Measurements from ENCODE around the gene CEP164.

Gene CEP164

GRCh38 chr11:117408356-117408755 lies 80.7 kb downstream of the CEP164 start:
- H3K4me3 ChIP-seq (ENCODE audit: low read length in 2 of 2) = no peak overlapping the region
- H3K27me3 ChIP-seq (ENCODE audit: control insufficient read depth in 2 of 2, insufficient read depth in 2 of 2, low read length in 2 of 2) = no peaks in the 10 kb centered on the region
- H3K9ac ChIP-seq (ENCODE audit: low read depth in 1 of 2, low read length in 2 of 2) = no peak overlapping the region
- H3K27ac ChIP-seq (ENCODE audit: low read depth in 2 of 2, low read length in 2 of 2) = no peak overlapping the region
- no peaks in the 10 kb centered on the region for H3K9me3 ChIP-seq (ENCODE audit: control insufficient read depth in 2 of 2, low read length in 2 of 2)
- H3K36me3 ChIP-seq (ENCODE audit: control insufficient read depth in 2 of 2, insufficient read depth in 2 of 2, low read length in 2 of 2) = peaks cover 14 to 15% of the 10 kb centered on the region in 2 donors
- no peaks in the 10 kb centered on the region for H3K4me1 ChIP-seq (ENCODE audit: control insufficient read depth in 2 of 2, insufficient read depth in 2 of 2, low read length in 2 of 2)

DNA sequence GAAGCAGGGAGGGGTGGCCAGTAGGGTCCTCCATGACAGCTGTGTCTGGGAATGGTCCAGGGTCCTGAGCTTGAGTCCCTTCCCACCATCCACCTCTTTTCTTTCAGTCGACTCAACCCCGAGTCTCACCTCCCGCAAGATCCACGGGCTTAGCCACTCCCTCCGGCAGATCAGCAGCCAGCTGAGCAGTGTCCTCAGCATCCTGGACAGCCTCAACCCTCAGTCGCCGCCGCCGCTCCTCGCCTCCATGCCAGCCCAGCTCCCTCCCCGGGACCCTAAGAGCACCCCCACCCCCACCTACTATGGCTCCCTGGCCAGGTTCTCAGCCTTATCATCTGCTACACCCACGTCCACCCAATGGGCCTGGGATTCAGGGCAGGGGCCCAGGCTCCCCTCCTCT lies 81.9 kb downstream of the CEP164 start:
- Histone ChIP-seq H3K4me1 (ENCODE audit: control insufficient read depth in 2 of 2, insufficient read depth in 2 of 2, low read length in 2 of 2) (no peaks in the 10 kb centered on the region), H3K36me3 (ENCODE audit: control insufficient read depth in 2 of 2, insufficient read depth in 2 of 2, low read length in 2 of 2) (peaks cover 14 to 15% of the 10 kb centered on the region in 2 donors), H3K27ac (ENCODE audit: low read depth in 2 of 2, low read length in 2 of 2) (no peak overlapping the region), H3K9ac (ENCODE audit: low read depth in 1 of 2, low read length in 2 of 2) (no peak overlapping the region), H3K4me3 (ENCODE audit: low read length in 2 of 2) (no peak overlapping the region), H3K9me3 (ENCODE audit: control insufficient read depth in 2 of 2, low read length in 2 of 2) (no peaks in the 10 kb centered on the region), H3K27me3 (ENCODE audit: control insufficient read depth in 2 of 2, insufficient read depth in 2 of 2, low read length in 2 of 2) (no peaks in the 10 kb centered on the region)

DNA sequence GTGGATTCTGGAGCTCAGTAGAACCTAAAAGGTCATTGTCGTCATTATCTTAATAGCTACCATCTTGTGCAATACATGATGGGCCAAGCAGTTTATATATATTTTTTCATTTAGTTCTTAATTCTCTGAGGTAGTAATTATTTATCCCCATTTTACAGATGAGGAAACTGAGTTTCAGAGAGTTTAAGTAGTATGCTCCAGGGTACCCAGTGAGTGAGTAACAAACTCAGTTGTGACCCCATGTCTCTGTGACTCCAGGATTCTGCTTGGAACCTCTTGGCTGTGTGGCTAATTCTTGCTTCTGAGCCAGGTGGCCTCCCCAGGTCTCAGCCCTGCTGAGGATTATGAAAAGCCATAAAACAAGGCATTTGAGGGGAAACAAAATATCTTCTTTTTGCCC lies 82.6 kb downstream of the CEP164 start:
- H3K9me3 ChIP-seq (ENCODE audit: control insufficient read depth in 2 of 2, low read length in 2 of 2) = no peaks in the 10 kb centered on the region
- no peaks in the 10 kb centered on the region for H3K27me3 ChIP-seq (ENCODE audit: control insufficient read depth in 2 of 2, insufficient read depth in 2 of 2, low read length in 2 of 2)
- no peaks in the 10 kb centered on the region for H3K4me1 ChIP-seq (ENCODE audit: control insufficient read depth in 2 of 2, insufficient read depth in 2 of 2, low read length in 2 of 2)
- peaks cover 13 to 15% of the 10 kb centered on the region in 2 donors for H3K36me3 ChIP-seq (ENCODE audit: control insufficient read depth in 2 of 2, insufficient read depth in 2 of 2, low read length in 2 of 2)
- no peak overlapping the region for H3K27ac ChIP-seq (ENCODE audit: low read depth in 2 of 2, low read length in 2 of 2)
- H3K4me3 ChIP-seq (ENCODE audit: low read length in 2 of 2) = no peak overlapping the region
- H3K9ac ChIP-seq (ENCODE audit: low read depth in 1 of 2, low read length in 2 of 2) = no peak overlapping the region

- no peaks in the 10 kb centered on the region for H3K4me1 ChIP-seq (ENCODE audit: control insufficient read depth in 2 of 2, insufficient read depth in 2 of 2, low read length in 2 of 2)
- peaks cover 10 to 13% of the 10 kb centered on the region in 2 donors for H3K36me3 ChIP-seq (ENCODE audit: control insufficient read depth in 2 of 2, insufficient read depth in 2 of 2, low read length in 2 of 2)
- H3K9ac ChIP-seq (ENCODE audit: low read depth in 1 of 2, low read length in 2 of 2) = no peak overlapping the region
- no peaks in the 10 kb centered on the region for H3K9me3 ChIP-seq (ENCODE audit: control insufficient read depth in 2 of 2, low read length in 2 of 2)
- H3K27ac ChIP-seq (ENCODE audit: low read depth in 2 of 2, low read length in 2 of 2) = no peak overlapping the region
- no peaks in the 10 kb centered on the region for H3K27me3 ChIP-seq (ENCODE audit: control insufficient read depth in 2 of 2, insufficient read depth in 2 of 2, low read length in 2 of 2)
- no peak overlapping the region for H3K4me3 ChIP-seq (ENCODE audit: low read length in 2 of 2)
Observed at GRCh38 chr11:117410861-117411710, 83.4 kb downstream of the CEP164 start.

DNA sequence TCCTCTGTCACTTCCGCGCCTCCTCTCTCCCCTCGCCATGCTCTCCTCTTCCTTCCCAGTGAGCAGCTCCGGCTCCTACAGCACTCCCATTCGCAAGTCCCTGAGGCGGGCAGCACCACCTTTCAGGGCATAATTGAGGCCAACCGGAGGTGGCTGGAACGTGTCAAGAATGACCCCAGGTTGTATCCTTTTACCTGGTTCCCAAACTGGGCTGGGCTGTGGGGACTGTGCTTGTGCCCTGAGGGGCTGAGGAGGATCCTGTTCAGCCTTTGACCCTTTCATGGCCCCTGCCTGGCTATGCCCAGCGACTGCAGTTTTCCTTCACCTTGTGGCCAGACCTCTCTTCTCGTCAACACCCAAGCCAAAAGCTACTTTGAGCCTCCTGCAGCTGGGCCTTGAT lies 84.1 kb downstream of the CEP164 start:
- H3K36me3 ChIP-seq (ENCODE audit: control insufficient read depth in 2 of 2, insufficient read depth in 2 of 2, low read length in 2 of 2) = peaks cover 10 to 13% of the 10 kb centered on the region in 2 donors
- no peak overlapping the region for H3K9ac ChIP-seq (ENCODE audit: low read depth in 1 of 2, low read length in 2 of 2)
- no peaks in the 10 kb centered on the region for H3K27me3 ChIP-seq (ENCODE audit: control insufficient read depth in 2 of 2, insufficient read depth in 2 of 2, low read length in 2 of 2)
- H3K9me3 ChIP-seq (ENCODE audit: control insufficient read depth in 2 of 2, low read length in 2 of 2) = no peaks in the 10 kb centered on the region
- no peak overlapping the region for H3K4me3 ChIP-seq (ENCODE audit: low read length in 2 of 2)
- H3K27ac ChIP-seq (ENCODE audit: low read depth in 2 of 2, low read length in 2 of 2) = no peak overlapping the region
- no peaks in the 10 kb centered on the region for H3K4me1 ChIP-seq (ENCODE audit: control insufficient read depth in 2 of 2, insufficient read depth in 2 of 2, low read length in 2 of 2)

GRCh38 chr11:117412176-117412575 lies 84.5 kb downstream of the CEP164 start:
- peaks cover 10 to 13% of the 10 kb centered on the region in 2 donors for H3K36me3 ChIP-seq (ENCODE audit: control insufficient read depth in 2 of 2, insufficient read depth in 2 of 2, low read length in 2 of 2)

GRCh38 chr11:117412653-117413275 lies 85.1 kb downstream of the CEP164 start:
- Histone ChIP-seq H3K9ac (ENCODE audit: low read depth in 1 of 2, low read length in 2 of 2) (no peak overlapping the region), H3K9me3 (ENCODE audit: control insufficient read depth in 2 of 2, low read length in 2 of 2) (no peaks in the 10 kb centered on the region), H3K27ac (ENCODE audit: low read depth in 2 of 2, low read length in 2 of 2) (no peak overlapping the region), H3K36me3 (ENCODE audit: control insufficient read depth in 2 of 2, insufficient read depth in 2 of 2, low read length in 2 of 2) (peaks cover 8 to 13% of the 10 kb centered on the region in 2 donors), H3K27me3 (ENCODE audit: control insufficient read depth in 2 of 2, insufficient read depth in 2 of 2, low read length in 2 of 2) (no peaks in the 10 kb centered on the region), H3K4me3 (ENCODE audit: low read length in 2 of 2) (no peak overlapping the region), H3K4me1 (ENCODE audit: control insufficient read depth in 2 of 2, insufficient read depth in 2 of 2, low read length in 2 of 2) (no peaks in the 10 kb centered on the region)

More at GRCh38 chr11:117412176-117412575, 84.5 kb downstream of the CEP164 start:
- Histone ChIP-seq H3K27me3 (ENCODE audit: control insufficient read depth in 2 of 2, insufficient read depth in 2 of 2, low read length in 2 of 2) (no peaks in the 10 kb centered on the region), H3K4me1 (ENCODE audit: control insufficient read depth in 2 of 2, insufficient read depth in 2 of 2, low read length in 2 of 2) (no peaks in the 10 kb centered on the region), H3K4me3 (ENCODE audit: low read length in 2 of 2) (no peak overlapping the region), H3K27ac (ENCODE audit: low read depth in 2 of 2, low read length in 2 of 2) (no peak overlapping the region), H3K9ac (ENCODE audit: low read depth in 1 of 2, low read length in 2 of 2) (no peak overlapping the region), H3K9me3 (ENCODE audit: control insufficient read depth in 2 of 2, low read length in 2 of 2) (no peaks in the 10 kb centered on the region)

DNA sequence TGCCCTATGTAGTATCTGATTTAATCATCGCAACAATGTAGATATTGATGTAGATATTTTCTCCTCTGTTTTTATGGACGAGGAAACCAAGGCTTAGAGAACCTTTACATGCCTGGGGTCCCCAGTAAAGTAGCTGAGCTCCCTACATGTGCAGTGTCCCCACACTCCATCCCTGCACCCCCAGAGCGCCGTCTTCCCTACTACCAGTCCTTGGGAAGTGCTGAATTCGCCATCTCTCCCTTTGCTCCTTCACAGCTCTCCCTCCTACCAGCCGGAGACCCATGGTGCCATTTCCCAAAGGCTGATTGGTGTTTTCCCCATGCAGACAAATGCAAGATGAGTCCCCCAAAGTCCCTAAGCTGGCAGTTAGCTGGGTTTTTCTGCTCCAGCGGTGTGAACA lies 86.0 kb downstream of the CEP164 start:
- no peak overlapping the region for H3K27ac ChIP-seq (ENCODE audit: low read depth in 2 of 2, low read length in 2 of 2)
- no peaks in the 10 kb centered on the region for H3K4me1 ChIP-seq (ENCODE audit: control insufficient read depth in 2 of 2, insufficient read depth in 2 of 2, low read length in 2 of 2)
- H3K27me3 ChIP-seq (ENCODE audit: control insufficient read depth in 2 of 2, insufficient read depth in 2 of 2, low read length in 2 of 2) = no peaks in the 10 kb centered on the region
- H3K36me3 ChIP-seq (ENCODE audit: control insufficient read depth in 2 of 2, insufficient read depth in 2 of 2, low read length in 2 of 2) = peaks cover 3 to 10% of the 10 kb centered on the region in 2 donors
- no peaks in the 10 kb centered on the region for H3K9me3 ChIP-seq (ENCODE audit: control insufficient read depth in 2 of 2, low read length in 2 of 2)
- no peak overlapping the region for H3K9ac ChIP-seq (ENCODE audit: low read depth in 1 of 2, low read length in 2 of 2)
- no peak overlapping the region for H3K4me3 ChIP-seq (ENCODE audit: low read length in 2 of 2)

DNA sequence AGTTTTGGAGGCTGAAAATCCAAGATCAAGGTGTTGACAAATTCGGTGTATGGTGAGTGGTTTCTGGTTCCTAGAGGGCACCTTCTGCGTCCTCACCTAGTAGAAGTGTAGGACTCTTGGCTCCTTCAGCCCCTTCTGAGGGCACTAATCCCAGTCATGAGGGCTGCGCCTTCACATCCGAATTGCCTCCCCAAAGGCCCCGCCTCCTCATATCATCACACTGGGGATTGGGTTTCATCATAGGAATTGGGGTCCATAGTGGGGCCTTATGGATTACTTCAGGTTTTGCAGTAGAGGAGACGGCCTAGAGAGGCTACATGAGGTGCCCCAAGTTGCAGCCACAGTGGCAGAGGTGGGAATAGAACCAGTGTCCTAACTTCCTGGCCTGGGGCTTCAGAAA lies 87.1 kb downstream of the CEP164 start:
- no peak overlapping the region for H3K9ac ChIP-seq (ENCODE audit: low read depth in 1 of 2, low read length in 2 of 2)
- no peak overlapping the region for H3K27ac ChIP-seq (ENCODE audit: low read depth in 2 of 2, low read length in 2 of 2)
- H3K36me3 ChIP-seq (ENCODE audit: control insufficient read depth in 2 of 2, insufficient read depth in 2 of 2, low read length in 2 of 2) = peaks cover 0 to 3% of the 10 kb centered on the region in 2 donors

DNA sequence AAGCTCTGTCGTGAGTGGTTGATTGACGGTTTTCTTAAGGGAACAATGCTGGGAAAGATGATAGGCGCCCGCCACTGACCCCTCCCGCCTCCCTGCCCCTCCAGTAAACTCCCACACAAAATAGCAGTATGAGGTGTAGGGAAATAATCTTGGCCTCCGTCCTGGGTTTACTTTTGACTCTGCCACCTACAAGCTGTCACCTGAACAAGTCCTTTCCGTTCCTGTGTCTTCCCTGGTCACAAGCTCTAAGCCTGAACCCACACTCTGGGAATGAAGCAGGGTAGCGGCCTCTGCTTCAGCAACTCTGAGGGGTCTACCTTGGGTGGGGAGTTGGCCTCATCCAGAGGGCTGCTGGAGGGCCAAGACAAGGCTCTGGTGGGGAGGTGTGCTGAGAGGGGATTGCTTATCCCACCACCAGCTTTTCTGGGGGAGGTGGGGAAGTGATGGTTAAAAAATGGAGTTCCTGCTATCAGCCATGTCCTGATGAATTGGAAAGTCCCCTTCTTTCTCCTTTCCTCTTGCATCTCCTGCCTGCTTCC lies 87.8 kb downstream of the CEP164 start:
- Histone ChIP-seq H3K9me3 (ENCODE audit: control insufficient read depth in 2 of 2, low read length in 2 of 2) (no peaks in the 10 kb centered on the region), H3K27me3 (ENCODE audit: control insufficient read depth in 2 of 2, insufficient read depth in 2 of 2, low read length in 2 of 2) (no peaks in the 10 kb centered on the region), H3K4me3 (ENCODE audit: low read length in 2 of 2) (no peak overlapping the region), H3K36me3 (ENCODE audit: control insufficient read depth in 2 of 2, insufficient read depth in 2 of 2, low read length in 2 of 2) (peaks cover 0 to 3% of the 10 kb centered on the region in 2 donors), H3K9ac (ENCODE audit: low read depth in 1 of 2, low read length in 2 of 2) (no peak overlapping the region), H3K4me1 (ENCODE audit: control insufficient read depth in 2 of 2, insufficient read depth in 2 of 2, low read length in 2 of 2) (no peaks in the 10 kb centered on the region), H3K27ac (ENCODE audit: low read depth in 2 of 2, low read length in 2 of 2) (no peak overlapping the region)

More for the DNA sequence above, 87.1 kb downstream of the CEP164 start:
- Histone ChIP-seq H3K27me3 (ENCODE audit: control insufficient read depth in 2 of 2, insufficient read depth in 2 of 2, low read length in 2 of 2) (no peaks in the 10 kb centered on the region), H3K4me1 (ENCODE audit: control insufficient read depth in 2 of 2, insufficient read depth in 2 of 2, low read length in 2 of 2) (no peaks in the 10 kb centered on the region), H3K4me3 (ENCODE audit: low read length in 2 of 2) (no peak overlapping the region), H3K9me3 (ENCODE audit: control insufficient read depth in 2 of 2, low read length in 2 of 2) (no peaks in the 10 kb centered on the region)

All from mucosa of rectum (tissue), 2 donors.